ENCODE data around the gene PCDHGA10. TPM values are rescaled to one million over a fixed set of nuclear protein-coding genes. Genes with fewer than 3 reads are reported as not detected.

Gene PCDHGA10
- total and polyA plus RNA-seq, 2 of the 8 experiments (the other 6 are each of a cell fraction or from before 2014, with no cell fraction given): 2.2 to 6.4 TPM

DNA sequence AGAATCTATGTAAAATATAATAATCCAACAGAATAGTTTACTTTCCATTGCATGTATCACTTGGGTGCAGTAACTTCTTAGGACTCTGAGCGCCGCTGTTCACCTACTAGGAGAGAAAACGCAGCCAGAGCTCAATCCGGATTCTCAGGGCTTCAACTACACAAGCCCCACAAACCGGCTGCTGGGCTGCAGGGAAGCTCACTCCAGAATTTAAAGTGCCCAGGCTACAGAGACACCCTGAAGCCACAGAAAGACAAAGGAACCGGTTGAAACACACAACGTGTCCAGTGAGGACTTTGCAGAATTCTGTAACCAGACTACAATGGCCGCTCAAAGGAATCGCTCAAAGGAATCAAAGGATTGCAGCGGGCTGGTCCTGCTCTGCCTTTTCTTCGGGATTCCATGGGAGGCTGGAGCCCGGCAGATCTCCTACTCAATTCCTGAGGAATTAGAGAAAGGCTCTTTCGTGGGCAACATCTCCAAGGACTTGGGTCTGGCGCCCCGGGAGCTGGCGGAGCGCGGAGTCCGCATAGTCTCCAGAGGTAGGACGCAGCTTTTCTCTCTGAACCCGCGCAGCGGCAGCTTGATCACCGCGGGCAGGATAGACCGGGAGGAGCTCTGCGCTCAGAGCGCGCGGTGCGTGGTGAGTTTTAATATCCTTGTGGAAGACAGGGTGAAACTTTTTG is at the start of gene PCDHGA10 (continued):
- TF ChIP-seq, protein P1, sequence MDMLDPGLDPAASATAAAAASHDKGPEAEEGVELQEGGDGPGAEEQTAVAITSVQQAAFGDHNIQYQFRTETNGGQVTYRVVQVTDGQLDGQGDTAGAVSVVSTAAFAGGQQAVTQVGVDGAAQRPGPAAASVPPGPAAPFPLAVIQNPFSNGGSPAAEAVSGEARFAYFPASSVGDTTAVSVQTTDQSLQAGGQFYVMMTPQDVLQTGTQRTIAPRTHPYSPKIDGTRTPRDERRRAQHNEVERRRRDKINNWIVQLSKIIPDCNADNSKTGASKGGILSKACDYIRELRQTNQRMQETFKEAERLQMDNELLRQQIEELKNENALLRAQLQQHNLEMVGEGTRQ (IDR thresholded peaks at IDR 0.05; ENCODE audit: low read length): no peak
- TF ChIP-seq PHF8 (conservative IDR thresholded peaks at IDR 0.05; ENCODE audit: low read depth, low read length) (peak; percentile 35; the same call in 1 of the 2 replicates), TBP (IDR thresholded peaks at IDR 0.05; ENCODE audit: low read depth, low read length) (peak; percentile 29; the same call in 1 of the 2 replicates), SIN3A (conservative IDR thresholded peaks at IDR 0.05 in 1 of 2, IDR thresholded peaks at IDR 0.05 in 1 of 2; ENCODE audit: low read depth in 1 of 2, low read length in 2 of 2) (peak in 1 of 2 experiments; percentile 36; a peak in 2 of 4 replicates), YY1 (IDR thresholded peaks at IDR 0.05; ENCODE audit: low read depth, low read length) (0 out of 2 replicates have a peak, but pooled peaks have one; percentile 57), TAF1 (IDR thresholded peaks at IDR 0.05; ENCODE audit: low read depth, low read length) (0 out of 2 replicates have a peak, but pooled peaks have one; percentile 24), RAD21 (IDR thresholded peaks at IDR 0.05 in 1 of 2, conservative IDR thresholded peaks at IDR 0.05 in 1 of 2; ENCODE audit: low read depth in 2 of 2, low read length in 2 of 2) (peak; percentile 84), NRF1 (IDR thresholded peaks at IDR 0.05; ENCODE audit: low read depth, low read length) (no peak), SP1 (IDR thresholded peaks at IDR 0.05; ENCODE audit: low read depth, low read length) (no peak), EP300 (IDR thresholded peaks at IDR 0.05; ENCODE audit: borderline replicate concordance in 1 of 2, low read depth in 2 of 2, low read length in 2 of 2) (no peak), BCL11A (IDR thresholded peaks at IDR 0.05; ENCODE audit: low read depth in 2 of 2, low read length in 2 of 2) (no peak), ASH2L (IDR thresholded peaks at IDR 0.05; ENCODE audit: low read length) (peak; percentile 44), JUN (IDR thresholded peaks at IDR 0.05; ENCODE audit: low read depth, low read length) (no peak), GTF2F1 (IDR thresholded peaks at IDR 0.05; ENCODE audit: borderline replicate concordance, low read depth, low read length) (no peak)
- TF ChIP-seq, protein P2, sequence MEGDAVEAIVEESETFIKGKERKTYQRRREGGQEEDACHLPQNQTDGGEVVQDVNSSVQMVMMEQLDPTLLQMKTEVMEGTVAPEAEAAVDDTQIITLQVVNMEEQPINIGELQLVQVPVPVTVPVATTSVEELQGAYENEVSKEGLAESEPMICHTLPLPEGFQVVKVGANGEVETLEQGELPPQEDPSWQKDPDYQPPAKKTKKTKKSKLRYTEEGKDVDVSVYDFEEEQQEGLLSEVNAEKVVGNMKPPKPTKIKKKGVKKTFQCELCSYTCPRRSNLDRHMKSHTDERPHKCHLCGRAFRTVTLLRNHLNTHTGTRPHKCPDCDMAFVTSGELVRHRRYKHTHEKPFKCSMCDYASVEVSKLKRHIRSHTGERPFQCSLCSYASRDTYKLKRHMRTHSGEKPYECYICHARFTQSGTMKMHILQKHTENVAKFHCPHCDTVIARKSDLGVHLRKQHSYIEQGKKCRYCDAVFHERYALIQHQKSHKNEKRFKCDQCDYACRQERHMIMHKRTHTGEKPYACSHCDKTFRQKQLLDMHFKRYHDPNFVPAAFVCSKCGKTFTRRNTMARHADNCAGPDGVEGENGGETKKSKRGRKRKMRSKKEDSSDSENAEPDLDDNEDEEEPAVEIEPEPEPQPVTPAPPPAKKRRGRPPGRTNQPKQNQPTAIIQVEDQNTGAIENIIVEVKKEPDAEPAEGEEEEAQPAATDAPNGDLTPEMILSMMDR (IDR thresholded peaks at IDR 0.05; ENCODE audit: control extremely low read depth in 1 of 3, insufficient read depth in 1 of 3, low read depth in 1 of 3, low read length in 3 of 3): peak; percentile 35 to 84 (median 74)
